Measurements from ENCODE around the gene MTHFSD.

MTHFSD gene

DNA sequence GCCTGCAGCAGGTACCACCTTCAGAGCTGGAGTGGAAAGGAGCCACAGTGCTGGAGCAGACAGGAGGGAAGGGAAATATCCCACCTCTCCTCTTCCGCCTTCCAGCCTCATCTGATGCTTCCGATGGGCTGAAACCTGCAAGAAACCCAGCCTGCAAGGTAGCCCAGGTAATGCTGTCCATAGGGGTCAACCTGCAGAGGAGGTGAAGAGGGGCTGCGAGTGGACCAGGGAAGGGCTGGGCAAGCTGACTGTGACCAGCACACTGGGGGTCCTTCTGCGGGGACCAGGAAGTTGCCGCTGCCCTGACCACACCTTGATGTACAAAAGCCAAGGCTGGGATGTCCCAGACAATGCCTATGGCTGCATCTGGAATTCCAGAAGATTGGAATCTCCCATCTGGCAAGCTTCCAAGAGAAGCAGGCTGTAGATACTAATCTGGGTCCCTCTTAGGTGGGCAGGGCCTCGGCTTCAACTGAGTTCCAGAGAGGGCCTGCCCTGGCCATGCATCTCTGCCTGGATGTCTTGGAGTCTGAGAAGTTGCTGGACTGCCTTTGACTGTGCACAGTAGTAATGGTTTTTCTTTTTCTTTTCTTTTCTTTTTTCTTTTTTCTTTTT lies 29.1 kb upstream of the MTHFSD start:
- no peak for DNase-seq (ENCODE audit: low read depth in 1 of 2, low spot score in 1 of 2)

GRCh38 chr16:86581458-86581857 lies 26.4 kb upstream of the MTHFSD start:
- DNase-seq (ENCODE audit: low read depth in 1 of 2, low spot score in 1 of 2), result no peak

- DNase-seq (ENCODE audit: low read depth in 1 of 2, low spot score in 1 of 2), result no peak
Measured at GRCh38 chr16:86580791-86581170, 25.7 kb upstream of the MTHFSD start.

DNA sequence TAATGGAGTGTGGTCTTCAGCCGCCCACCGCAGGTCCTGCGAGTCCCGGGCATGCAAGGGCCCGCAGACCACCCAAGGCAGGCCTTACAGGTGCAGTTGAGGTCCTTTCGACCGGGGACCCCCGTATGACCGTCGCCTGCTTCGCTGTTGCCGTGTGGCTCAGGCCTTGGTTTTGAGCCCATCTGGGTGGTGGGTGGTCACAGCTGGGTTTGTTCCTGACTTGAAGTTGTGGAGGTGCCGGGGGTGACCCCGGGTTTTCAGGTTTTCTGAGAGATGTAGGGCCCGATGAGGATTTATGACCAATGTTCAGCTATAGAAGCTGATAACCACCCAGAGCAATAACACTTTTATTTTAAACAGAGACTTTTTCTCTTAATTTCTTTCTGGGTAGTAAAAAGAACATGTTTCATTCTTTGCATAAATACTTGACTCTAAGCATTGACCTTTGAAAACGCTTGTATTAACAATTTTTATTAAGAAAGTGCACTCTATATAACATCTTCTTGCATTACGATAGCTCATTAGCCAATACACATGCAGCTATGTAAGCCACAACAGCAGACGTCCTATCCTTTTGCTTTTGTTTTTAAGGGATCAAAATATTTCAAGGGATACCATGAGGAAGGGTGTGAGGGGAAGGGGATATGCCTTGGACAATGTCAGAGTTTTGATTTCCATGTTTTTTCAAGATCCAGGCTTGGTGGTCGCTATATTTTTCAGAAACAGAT lies 25.2 kb upstream of the MTHFSD start:
- DNase-seq (ENCODE audit: low read depth in 1 of 2, low spot score in 1 of 2), result no peak

- DNase-seq (ENCODE audit: low read depth in 1 of 2, low spot score in 1 of 2), result no peak
Measured at GRCh38 chr16:86579268-86580062, 24.4 kb upstream of the MTHFSD start.

DNA sequence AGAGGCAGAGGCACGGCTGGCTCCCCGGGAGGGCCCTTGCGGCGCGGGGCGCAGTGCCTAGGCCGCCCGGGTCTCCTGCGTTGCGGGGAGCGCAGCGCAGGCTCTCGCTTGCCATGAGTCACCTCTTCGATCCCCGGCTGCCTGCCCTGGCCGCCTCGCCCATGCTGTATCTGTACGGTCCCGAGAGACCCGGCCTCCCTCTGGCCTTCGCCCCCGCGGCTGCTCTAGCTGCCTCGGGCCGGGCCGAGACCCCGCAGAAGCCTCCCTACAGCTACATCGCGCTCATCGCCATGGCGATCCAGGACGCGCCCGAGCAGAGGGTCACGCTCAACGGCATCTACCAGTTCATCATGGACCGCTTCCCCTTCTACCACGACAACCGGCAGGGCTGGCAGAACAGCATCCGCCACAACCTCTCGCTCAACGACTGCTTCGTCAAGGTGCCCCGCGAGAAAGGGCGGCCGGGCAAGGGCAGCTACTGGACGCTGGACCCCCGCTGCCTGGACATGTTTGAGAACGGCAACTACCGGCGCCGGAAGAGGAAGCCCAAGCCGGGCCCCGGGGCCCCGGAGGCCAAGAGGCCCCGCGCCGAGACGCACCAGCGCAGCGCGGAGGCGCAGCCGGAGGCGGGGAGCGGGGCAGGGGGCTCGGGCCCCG lies 23.7 kb upstream of the MTHFSD start:
- no peak for DNase-seq (ENCODE audit: low read depth in 1 of 2, low spot score in 1 of 2)

GRCh38 chr16:86578061-86578599 lies 23.1 kb upstream of the MTHFSD start, which contains the start of gene FOXL1:
Gene FOXL1 (plus strand): TSS chr16:86578549. CDS start chr16:86578724, 175 bp downstream.
- DNase-seq (ENCODE audit: low read depth in 1 of 2, low spot score in 1 of 2), result no peak

DNA sequence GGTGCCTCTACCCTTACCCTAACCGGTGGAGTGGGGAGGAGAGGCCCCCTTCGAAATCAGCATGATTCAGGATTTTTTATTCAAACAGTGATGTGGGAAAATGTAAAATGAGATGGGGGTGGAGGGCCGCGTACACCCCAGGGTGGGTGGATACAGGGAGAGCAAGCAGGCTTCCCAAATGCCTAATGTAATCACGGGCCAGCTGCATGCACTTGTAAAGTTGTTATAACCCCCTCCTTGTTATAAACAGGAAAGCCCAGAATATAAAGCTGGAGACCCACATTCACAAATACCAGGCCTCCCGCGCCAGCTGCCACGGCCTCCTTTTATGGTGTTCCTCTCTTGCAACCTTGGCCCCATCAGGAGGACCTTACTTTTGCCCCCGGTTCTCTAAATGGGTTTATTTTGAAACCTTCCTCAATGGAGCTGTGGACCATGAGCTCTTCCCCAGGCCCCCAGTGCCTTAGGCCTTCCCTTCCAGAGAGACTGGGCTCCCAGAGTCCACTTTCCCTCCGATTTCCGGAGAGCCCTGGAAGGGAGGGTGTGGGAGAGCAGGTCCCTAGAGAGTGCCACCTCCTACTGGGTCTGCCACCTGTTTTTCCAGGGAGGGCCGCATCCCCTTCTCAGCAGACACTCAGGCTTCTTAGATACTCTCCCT lies 22.4 kb upstream of the MTHFSD start:
- DNase-seq (ENCODE audit: low read depth in 1 of 2, low spot score in 1 of 2), result no peak

DNA sequence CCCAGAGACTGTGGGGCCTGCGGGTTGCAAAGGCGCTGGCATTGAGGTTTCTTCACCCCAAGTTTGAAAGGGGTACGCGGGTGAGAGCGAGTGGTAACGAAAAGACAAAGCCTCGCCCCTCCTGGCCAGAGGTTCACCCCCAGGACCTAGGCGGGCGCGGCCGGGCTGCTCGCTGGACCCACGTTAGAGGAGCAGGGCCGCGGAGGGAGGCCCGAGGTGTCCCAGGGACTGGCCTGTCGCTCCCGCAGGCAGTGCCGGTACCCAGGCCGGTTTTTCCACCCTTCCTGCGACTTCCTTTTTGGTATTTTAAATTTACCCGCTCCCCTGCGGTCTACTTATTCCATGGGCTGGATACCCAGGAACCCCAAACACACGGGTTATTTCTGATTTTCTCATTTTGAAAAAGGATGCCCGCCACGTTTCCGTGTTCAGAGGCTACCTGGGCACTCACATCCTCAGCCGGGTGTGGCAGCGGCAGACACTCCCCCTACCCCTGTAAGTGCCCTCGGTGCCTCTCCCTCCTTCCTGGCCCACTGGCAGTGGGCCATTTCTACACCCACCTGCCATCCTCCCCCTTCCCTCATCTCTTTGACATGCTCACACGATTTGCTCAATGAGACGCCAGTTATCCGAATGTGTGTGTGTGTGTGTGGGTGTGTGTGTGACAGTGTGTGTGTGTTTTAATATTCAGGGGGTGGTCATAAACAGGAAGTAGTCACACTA lies 21.7 kb upstream of the MTHFSD start:
- DNase-seq (ENCODE audit: low read depth in 1 of 2, low spot score in 1 of 2), result no peak

- no peak for DNase-seq (ENCODE audit: low read depth in 1 of 2, low spot score in 1 of 2)
Measured at GRCh38 chr16:86575754-86576557, 20.9 kb upstream of the MTHFSD start.

GRCh38 chr16:86575095-86575685 lies 20.2 kb upstream of the MTHFSD start:
- no peak for DNase-seq (ENCODE audit: low read depth in 1 of 2, low spot score in 1 of 2)

GRCh38 chr16:86574646-86575045 lies 19.6 kb upstream of the MTHFSD start:
- no peak for DNase-seq (ENCODE audit: low read depth in 1 of 2, low spot score in 1 of 2)

DNA sequence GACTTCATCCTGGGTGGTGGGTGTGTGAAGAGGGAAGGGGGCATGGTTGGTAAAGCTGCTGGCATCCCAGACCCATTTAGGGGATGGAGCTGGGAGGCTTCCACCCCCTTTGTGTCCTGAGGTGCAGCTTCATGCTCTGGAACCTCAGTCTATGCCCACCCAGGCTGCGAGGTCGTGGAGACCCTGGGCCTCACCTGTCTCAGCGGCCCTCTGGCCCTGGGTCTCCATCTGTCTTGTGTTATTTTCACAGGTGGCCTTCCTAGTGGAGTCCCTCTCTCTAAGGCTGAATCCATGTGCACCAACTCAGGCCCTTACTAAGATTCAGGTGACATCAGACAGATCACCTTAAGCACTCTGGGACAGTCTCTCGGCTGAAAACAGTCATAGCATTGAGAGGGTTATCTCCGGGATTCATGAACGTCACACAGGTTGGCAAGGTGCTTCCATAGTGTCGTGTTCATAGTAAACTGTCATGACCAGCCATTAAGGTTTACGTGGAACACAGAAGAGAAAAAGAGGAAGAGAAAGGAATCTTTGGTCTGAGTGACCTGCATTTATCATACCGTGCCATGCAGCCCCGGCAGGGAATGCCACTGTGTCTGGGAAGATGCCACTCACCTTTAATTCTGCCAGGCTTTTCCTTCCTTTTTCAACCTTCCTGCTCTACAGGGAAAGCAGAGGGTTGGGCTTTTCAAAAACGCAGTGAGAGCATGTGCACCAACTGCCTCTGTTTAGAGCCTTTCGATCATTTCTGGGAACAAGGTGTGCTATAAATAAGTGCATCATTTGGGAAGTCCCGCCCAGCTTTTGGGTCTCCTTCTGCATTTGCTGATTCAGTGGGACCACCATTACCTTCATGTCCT lies 18.8 kb upstream of the MTHFSD start:
- no peak for DNase-seq (ENCODE audit: low read depth in 1 of 2, low spot score in 1 of 2)

DNA sequence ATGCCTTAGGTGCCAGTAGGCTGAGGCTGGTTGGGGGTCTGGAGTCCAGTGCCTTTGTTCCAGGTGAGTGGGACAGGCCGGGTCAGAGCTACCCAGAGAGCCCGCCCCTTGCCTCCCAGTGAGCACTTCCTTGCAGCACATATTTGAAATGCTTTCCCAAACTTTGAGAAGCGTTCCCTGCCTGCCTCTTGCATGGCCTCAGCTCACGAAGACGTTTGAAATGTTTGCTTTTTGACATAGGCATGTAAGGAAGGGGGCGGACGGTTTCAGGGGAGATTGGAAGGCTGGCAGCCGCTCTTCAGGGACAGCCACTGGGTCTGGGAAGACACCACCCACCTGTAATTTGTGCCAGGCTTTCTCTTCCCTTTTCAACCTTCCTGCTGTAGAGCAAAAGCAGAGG lies 18.2 kb upstream of the MTHFSD start:
- no peak for DNase-seq (ENCODE audit: low read depth in 1 of 2, low spot score in 1 of 2)

DNA sequence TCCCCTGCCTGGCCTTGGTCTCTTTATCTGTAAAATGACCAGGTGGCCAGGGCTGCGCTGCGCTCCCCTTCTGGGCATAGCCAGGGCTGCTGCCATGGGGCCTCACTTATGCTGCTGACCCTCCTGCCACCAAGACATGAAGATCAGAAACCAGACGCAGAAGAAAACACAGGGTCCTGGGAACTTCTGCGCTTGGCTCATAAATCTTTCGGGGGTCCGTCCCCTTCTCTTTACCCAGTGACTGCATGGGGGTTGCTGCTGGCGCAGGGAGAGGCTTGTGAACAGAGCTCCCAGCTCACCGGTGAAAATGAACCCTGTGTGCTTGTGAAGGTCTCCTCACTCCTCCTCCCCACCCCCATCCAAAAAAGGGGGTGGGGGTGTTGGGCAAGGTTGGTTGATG lies 17.6 kb upstream of the MTHFSD start:
- DNase-seq (ENCODE audit: low read depth in 1 of 2, low spot score in 1 of 2), result no peak

- no peak for DNase-seq (ENCODE audit: low read depth in 1 of 2, low spot score in 1 of 2)
Measured at GRCh38 chr16:86572041-86572521, 17.0 kb upstream of the MTHFSD start.

DNA sequence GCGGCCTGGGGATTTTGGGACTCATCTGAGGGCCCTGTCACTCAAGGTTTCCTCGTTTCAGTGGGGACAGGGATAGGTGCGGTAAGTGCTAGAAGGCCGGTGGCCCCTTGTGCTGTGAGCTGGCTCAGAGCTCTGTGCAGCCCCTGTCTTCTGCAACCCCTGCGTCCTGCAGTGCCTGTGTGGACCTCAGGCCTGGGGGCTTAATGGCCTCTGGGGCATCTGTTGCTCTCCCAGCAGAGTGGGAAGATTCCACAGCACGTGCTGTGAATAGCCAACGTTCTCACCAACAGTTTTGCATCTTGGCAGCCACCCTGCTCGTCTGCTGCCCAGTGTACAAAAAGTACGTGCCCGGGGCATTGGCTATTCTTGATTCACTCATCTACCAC lies 16.5 kb upstream of the MTHFSD start:
- no peak for DNase-seq (ENCODE audit: low read depth in 1 of 2, low spot score in 1 of 2)

Data from activated T-helper 1 cell treated with anti-CD3 and anti-CD28 coated beads, Interleukin-2, amount 50 U/mL, for 16 hours (primary cell).